ENCODE measurements around the gene RNF207.

RNF207 gene

GRCh38 chr1:6181347-6181770 lies 24.6 kb upstream of the RNF207 start:
- Histone ChIP-seq H4K20me1 (peaks cover 100% of the 10 kb centered on the region), H3K27ac (no peak overlapping the region), H3K4me1 (peaks cover 23% of the 10 kb centered on the region), H3K9me3 (no peaks in the 10 kb centered on the region), H3K4me3 (no peak overlapping the region), H3K36me3 (peaks cover 21% of the 10 kb centered on the region), H3K9ac (no peak overlapping the region), H3K27me3 (peaks cover 70% of the 10 kb centered on the region), H3K4me2 (peak overlapping the region; percentile 36; the same call in 1 of the 2 replicates)
- TF ChIP-seq Cebpa-rat (IDR thresholded peaks at IDR 0.05): no peak

GRCh38 chr1:6183520-6183989 lies 22.4 kb upstream of the RNF207 start:
- Histone ChIP-seq H3K9ac (no peak overlapping the region), H3K9me3 (no peaks in the 10 kb centered on the region), H3K27me3 (peaks cover 49% of the 10 kb centered on the region), H3K27ac (no peak overlapping the region), H3K4me2 (no peak overlapping the region), H4K20me1 (peaks cover 100% of the 10 kb centered on the region), H3K36me3 (peaks cover 42% of the 10 kb centered on the region), H3K4me3 (no peak overlapping the region), H3K4me1 (peaks cover 15% of the 10 kb centered on the region)
- no peak for TF ChIP-seq Cebpa-rat (IDR thresholded peaks at IDR 0.05)

GRCh38 chr1:6184083-6184783 lies 21.7 kb upstream of the RNF207 start:
- H3K9ac ChIP-seq: no peak overlapping the region
- peaks cover 42% of the 10 kb centered on the region for H3K27me3 ChIP-seq
- H3K36me3 ChIP-seq: peaks cover 48% of the 10 kb centered on the region
- TF ChIP-seq Cebpa-rat (IDR thresholded peaks at IDR 0.05): no peak
- peaks cover 100% of the 10 kb centered on the region for H4K20me1 ChIP-seq
- no peak overlapping the region for H3K4me3 ChIP-seq
- H3K9me3 ChIP-seq: no peaks in the 10 kb centered on the region
- H3K4me2 ChIP-seq: no peak overlapping the region
- no peak overlapping the region for H3K27ac ChIP-seq
- H3K4me1 ChIP-seq: peaks cover 15% of the 10 kb centered on the region

- peaks cover 14% of the 10 kb centered on the region for H3K4me1 ChIP-seq
- peaks cover 33% of the 10 kb centered on the region for H3K27me3 ChIP-seq
- H3K27ac ChIP-seq: no peak overlapping the region
- no peak for TF ChIP-seq Cebpa-rat (IDR thresholded peaks at IDR 0.05)
- H4K20me1 ChIP-seq: peaks cover 100% of the 10 kb centered on the region
- no peaks in the 10 kb centered on the region for H3K9me3 ChIP-seq
- no peak overlapping the region for H3K4me2 ChIP-seq
- H3K36me3 ChIP-seq: peaks cover 58% of the 10 kb centered on the region
- H3K4me3 ChIP-seq: no peak overlapping the region
- no peak overlapping the region for H3K9ac ChIP-seq
Observed at GRCh38 chr1:6185151-6185550, 20.8 kb upstream of the RNF207 start.

- TF ChIP-seq Cebpa-rat (IDR thresholded peaks at IDR 0.05): no peak
- Histone ChIP-seq H3K36me3 (peaks cover 64% of the 10 kb centered on the region), H4K20me1 (peaks cover 100% of the 10 kb centered on the region)
Observed at GRCh38 chr1:6185635-6186382, 20.1 kb upstream of the RNF207 start.

GRCh38 chr1:6188466-6188865 lies 17.5 kb upstream of the RNF207 start:
- Histone ChIP-seq H3K4me2 (no peak overlapping the region), H3K9ac (no peak overlapping the region), H4K20me1 (peaks cover 100% of the 10 kb centered on the region)

More at GRCh38 chr1:6185635-6186382, 20.1 kb upstream of the RNF207 start:
- Histone ChIP-seq H3K27ac (no peak overlapping the region), H3K27me3 (peaks cover 26% of the 10 kb centered on the region), H3K4me2 (no peak overlapping the region), H3K9ac (no peak overlapping the region), H3K4me3 (no peak overlapping the region), H3K9me3 (no peaks in the 10 kb centered on the region), H3K4me1 (peaks cover 8% of the 10 kb centered on the region)

GRCh38 chr1:6191968-6192367 lies 14.0 kb upstream of the RNF207 start:
- Histone ChIP-seq H3K27ac (no peak overlapping the region), H3K4me3 (no peak overlapping the region), H3K9me3 (no peaks in the 10 kb centered on the region), H3K4me2 (no peak overlapping the region), H3K4me1 (peaks cover 6% of the 10 kb centered on the region; the same call in 1 of the 2 replicates), H3K36me3 (peaks cover 99% of the 10 kb centered on the region), H3K27me3 (no peaks in the 10 kb centered on the region), H4K20me1 (peaks cover 100% of the 10 kb centered on the region), H3K9ac (no peak overlapping the region)
- no peak for TF ChIP-seq Cebpa-rat (IDR thresholded peaks at IDR 0.05)

More at GRCh38 chr1:6188466-6188865, 17.5 kb upstream of the RNF207 start:
- TF ChIP-seq Cebpa-rat (IDR thresholded peaks at IDR 0.05): no peak
- peaks cover 90% of the 10 kb centered on the region for H3K36me3 ChIP-seq
- no peaks in the 10 kb centered on the region for H3K9me3 ChIP-seq
- H3K4me3 ChIP-seq: no peak overlapping the region
- H3K27ac ChIP-seq: no peak overlapping the region
- H3K27me3 ChIP-seq: no peaks in the 10 kb centered on the region; the same call in 1 of the 2 replicates
- no peaks in the 10 kb centered on the region for H3K4me1 ChIP-seq

GRCh38 chr1:6197746-6198427 lies 8.0 kb upstream of the RNF207 start:
- H3K36me3 ChIP-seq: peaks cover 52% of the 10 kb centered on the region
- H3K9me3 ChIP-seq: no peaks in the 10 kb centered on the region
- TF ChIP-seq Cebpa-rat (IDR thresholded peaks at IDR 0.05): no peak
- H3K4me2 ChIP-seq: peak overlapping the region; percentile 80
- peaks cover 31% of the 10 kb centered on the region for H3K4me1 ChIP-seq
- H3K27me3 ChIP-seq: no peaks in the 10 kb centered on the region
- peak overlapping the region; percentile 87 for H3K4me3 ChIP-seq
- peaks cover 64% of the 10 kb centered on the region for H4K20me1 ChIP-seq
- peak overlapping the region; percentile 99 for H3K27ac ChIP-seq
- peak overlapping the region; percentile 99 for H3K9ac ChIP-seq

GRCh38 chr1:6198646-6199297 lies 7.1 kb upstream of the RNF207 start:
- Histone ChIP-seq H3K4me1 (peaks cover 31% of the 10 kb centered on the region), H4K20me1 (peaks cover 55% of the 10 kb centered on the region), H3K4me2 (peak overlapping the region; percentile 80), H3K36me3 (peaks cover 43% of the 10 kb centered on the region), H3K27ac (peak overlapping the region; percentile 99), H3K9me3 (no peaks in the 10 kb centered on the region), H3K4me3 (peak overlapping the region; percentile 87), H3K27me3 (no peaks in the 10 kb centered on the region), H3K9ac (peak overlapping the region; percentile 99)
- no peak for TF ChIP-seq Cebpa-rat (IDR thresholded peaks at IDR 0.05)

Measured in BLaER1 (cell line).